GM12892 (cell line): ENCODE measurements around the gene LHFPL6.

Experiments
- POLR2A ChIP-seq: IDR thresholded peaks from 2 replicates; pipeline ENCODE4 v1.6.1; 2011; ENCODE audit warnings: low read depth, low read length, control low read depth
- POLR2AphosphoS5 ChIP-seq: IDR thresholded peaks from 2 replicates; pipeline ENCODE4 v1.6.1; 2011; ENCODE audit warnings: low read depth, low read length, control low read depth
- TAF1 ChIP-seq: IDR thresholded peaks from 2 replicates; pipeline ENCODE4 v1.6.1; 2011; ENCODE audit warnings: low read depth, mild to moderate bottlenecking, control low read depth, low read length, borderline replicate concordance

DNA sequence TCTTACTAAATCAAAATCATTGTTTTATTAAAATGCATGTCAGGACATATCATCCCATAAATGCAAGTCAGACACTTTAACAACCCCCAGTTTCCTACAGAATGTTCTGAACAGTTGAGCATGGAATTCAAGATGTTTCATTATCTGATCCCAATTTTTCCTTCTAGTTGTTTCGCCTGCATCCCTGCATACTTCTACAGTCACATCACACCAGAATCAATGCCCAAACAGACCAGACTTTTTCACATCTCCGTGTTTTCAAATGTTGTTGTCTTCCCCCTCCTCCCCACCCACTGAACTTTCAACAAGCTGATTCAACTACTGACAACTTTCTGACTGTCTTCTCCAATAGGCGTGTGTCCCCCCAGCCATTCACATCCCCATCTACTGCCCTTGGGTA lies 48.6 kb downstream of the LHFPL6 start:
- TF ChIP-seq POLR2AphosphoS5 (no peak), POLR2A (no peak), TAF1 (no peak)
